ENCODE data around the gene ST8SIA4.

DNA sequence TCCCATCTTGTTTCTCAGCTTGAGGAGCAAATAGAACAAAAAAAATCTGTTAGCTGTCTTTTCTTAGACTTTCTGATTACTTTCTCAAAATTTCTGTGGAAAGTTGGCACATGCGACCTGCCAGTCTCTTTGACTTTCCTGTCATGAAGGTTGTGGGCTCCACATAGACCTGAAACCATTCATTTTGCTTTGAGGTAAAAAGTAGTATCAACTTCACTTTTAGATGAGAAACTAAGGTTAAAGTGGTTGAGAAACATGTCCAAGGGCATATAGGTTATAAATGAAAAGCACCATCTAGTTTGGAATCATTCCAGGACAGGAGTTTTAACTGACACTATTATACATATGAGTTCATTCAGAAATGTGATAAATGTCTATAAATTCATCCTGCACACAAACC is 42.7 kb downstream of the ST8SIA4 start:
- TF ChIP-seq POLR2A (IDR thresholded peaks at IDR 0.05), result no peak
- TF ChIP-seq, protein P1, sequence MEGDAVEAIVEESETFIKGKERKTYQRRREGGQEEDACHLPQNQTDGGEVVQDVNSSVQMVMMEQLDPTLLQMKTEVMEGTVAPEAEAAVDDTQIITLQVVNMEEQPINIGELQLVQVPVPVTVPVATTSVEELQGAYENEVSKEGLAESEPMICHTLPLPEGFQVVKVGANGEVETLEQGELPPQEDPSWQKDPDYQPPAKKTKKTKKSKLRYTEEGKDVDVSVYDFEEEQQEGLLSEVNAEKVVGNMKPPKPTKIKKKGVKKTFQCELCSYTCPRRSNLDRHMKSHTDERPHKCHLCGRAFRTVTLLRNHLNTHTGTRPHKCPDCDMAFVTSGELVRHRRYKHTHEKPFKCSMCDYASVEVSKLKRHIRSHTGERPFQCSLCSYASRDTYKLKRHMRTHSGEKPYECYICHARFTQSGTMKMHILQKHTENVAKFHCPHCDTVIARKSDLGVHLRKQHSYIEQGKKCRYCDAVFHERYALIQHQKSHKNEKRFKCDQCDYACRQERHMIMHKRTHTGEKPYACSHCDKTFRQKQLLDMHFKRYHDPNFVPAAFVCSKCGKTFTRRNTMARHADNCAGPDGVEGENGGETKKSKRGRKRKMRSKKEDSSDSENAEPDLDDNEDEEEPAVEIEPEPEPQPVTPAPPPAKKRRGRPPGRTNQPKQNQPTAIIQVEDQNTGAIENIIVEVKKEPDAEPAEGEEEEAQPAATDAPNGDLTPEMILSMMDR (IDR thresholded peaks at IDR 0.05 in 4 of 5, conservative IDR thresholded peaks at IDR 0.05 in 1 of 5), result no peak

Measured in gastrocnemius medialis (tissue), 4 donors.